BLaER1 (cell line): ENCODE data around the gene AKT1.
"Not testable (repeated sequence)": the region's sequence is repeated elsewhere in the genome, so short reads cannot be mapped to it uniquely, and the experiment has no call there.

Experiments used
- H3K27ac ChIP-seq: shearing (Covaris generic); formaldehyde crosslinking; 2 replicates; pipeline ENCODE4 v1.8.1; 2022
- H3K27me3 ChIP-seq: shearing (Covaris generic); formaldehyde crosslinking; 2 replicates; pipeline ENCODE4 v1.8.1; 2022
- H3K36me3 ChIP-seq: shearing (Covaris generic); formaldehyde crosslinking; 2 replicates; pipeline ENCODE4 v1.8.1; 2022
- H3K4me1 ChIP-seq: shearing (Covaris generic); formaldehyde crosslinking; 2 replicates; pipeline ENCODE4 v1.8.1; 2022
- H3K4me2 ChIP-seq: shearing (Covaris generic); formaldehyde crosslinking; 2 replicates; pipeline ENCODE4 v1.8.1; 2022
- H3K4me3 ChIP-seq: shearing (Covaris generic); formaldehyde crosslinking; 2 replicates; pipeline ENCODE4 v1.8.1; 2022
- H3K9ac ChIP-seq: shearing (Covaris generic); formaldehyde crosslinking; 2 replicates; pipeline ENCODE4 v1.8.1; 2022
- H3K9me3 ChIP-seq: shearing (Covaris generic); formaldehyde crosslinking; 2 replicates; pipeline ENCODE4 v1.8.1; 2022
- H4K20me1 ChIP-seq: shearing (Covaris generic); formaldehyde crosslinking; 2 replicates; pipeline ENCODE4 v1.8.1; 2022
- Cebpa-rat ChIP-seq: shearing (Covaris generic); IDR thresholded peaks from 2 replicates; pipeline ENCODE4 v1.8.1; 2022

AKT1 gene

DNA sequence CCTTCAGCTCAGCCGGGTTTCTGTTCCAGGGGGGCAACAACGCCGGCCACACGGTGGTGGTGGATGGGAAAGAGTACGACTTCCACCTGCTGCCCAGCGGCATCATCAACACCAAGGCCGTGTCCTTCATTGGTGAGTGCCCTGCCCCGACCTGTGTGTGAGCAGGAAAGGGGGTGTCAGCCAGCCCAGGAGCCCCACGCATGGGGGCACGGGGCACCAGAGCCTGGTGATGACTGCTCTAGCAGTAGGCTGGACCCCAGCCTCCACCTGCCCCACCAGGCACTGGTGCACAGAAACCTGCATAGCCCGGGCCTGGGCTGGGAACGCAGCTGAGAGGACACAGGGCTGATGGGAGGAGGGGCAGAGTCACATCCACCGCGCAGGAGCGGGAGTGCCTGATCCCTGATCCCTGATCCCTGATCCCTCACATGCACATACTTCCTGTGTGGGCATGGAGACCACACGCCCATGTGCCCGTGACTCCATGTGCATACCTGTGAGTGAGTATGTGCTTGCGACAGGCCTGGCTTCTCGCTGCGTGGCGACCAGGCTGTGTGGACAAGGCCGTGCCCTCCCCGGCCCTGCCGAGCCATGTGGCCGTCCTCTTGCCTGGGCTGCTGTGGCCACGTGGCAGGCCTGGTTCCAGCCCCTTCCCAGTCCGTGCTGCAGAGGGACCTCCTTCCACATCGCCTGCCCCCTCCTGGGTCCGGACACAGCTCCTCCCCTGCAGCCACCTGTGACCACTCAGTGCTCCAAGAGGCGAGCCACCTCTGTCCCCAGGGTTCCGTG, 60.4 kb downstream of the AKT1 start:
- Histone ChIP-seq H3K36me3 (peaks cover 4% of the 10 kb centered on the region; the same call in 1 of the 2 replicates), H3K4me3 (no peak overlapping the region), H3K9ac (no peak overlapping the region), H3K27me3 (no peaks in the 10 kb centered on the region), H3K9me3 (no peaks in the 10 kb centered on the region), H3K27ac (no peak overlapping the region), H4K20me1 (no peaks in the 10 kb centered on the region), H3K4me2 (no peak overlapping the region), H3K4me1 (peaks cover 28% of the 10 kb centered on the region)
- no peak for TF ChIP-seq Cebpa-rat

DNA sequence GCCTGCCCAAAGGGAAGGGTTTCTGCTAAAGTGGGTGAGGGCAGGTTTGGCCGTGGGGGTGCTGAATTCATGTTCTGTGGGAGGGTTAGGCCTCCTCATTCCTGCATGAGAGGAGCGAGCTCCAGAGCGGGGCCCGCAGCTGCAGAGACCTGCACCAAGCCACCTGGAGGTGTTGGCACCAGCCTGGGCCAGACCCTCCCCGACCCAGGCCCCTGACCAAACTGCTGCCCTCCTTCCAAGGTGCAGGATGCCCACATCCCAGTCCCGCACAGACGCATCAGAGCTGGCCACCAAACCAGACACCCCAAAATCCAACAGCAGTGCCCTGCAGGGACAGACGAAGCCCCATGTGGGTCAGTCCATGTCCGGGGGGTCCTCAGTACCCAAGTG, 61.0 kb downstream of the AKT1 start:
- Histone ChIP-seq H3K4me1 (peaks cover 28% of the 10 kb centered on the region), H3K9me3 (no peaks in the 10 kb centered on the region), H3K27ac (peak overlapping the region; percentile 75; the same call in 1 of the 2 replicates), H3K4me3 (no peak overlapping the region), H3K27me3 (no peaks in the 10 kb centered on the region), H3K9ac (no peak overlapping the region), H4K20me1 (no peaks in the 10 kb centered on the region), H3K4me2 (0 out of 2 replicates have a peak overlapping the region, but pooled peaks have one; percentile 74), H3K36me3 (peaks cover 4% of the 10 kb centered on the region; the same call in 1 of the 2 replicates)
- no peak for TF ChIP-seq Cebpa-rat

DNA sequence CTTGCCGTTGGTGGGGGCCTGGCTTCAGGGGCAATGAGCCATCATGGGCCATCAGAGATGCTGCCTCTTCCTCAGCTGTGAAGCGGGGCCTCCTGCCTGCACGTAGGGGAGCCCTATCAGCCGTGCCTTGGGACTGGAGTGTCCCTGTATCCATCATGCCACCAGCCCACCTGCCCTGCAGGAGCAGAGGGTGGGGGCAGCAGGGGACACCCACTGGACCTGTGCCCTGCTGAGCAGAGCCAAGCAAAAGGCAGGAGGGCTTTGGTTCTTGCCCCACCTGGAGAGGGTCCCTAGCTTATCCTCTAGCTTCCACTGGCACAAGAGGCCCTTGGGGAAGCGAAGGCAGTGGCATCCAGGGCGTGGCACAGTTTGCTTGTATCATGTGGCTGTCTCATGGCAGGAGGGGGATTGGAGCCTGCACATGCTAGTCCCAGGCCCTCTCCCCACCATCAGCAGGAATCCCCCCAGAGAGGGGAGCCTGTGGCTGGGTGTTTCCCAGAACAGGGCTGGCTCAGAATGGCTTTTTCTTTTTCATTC, 61.4 kb downstream of the AKT1 start:
- H3K27me3 ChIP-seq = no peaks in the 10 kb centered on the region
- TF ChIP-seq Cebpa-rat = no peak
- H3K4me2 ChIP-seq = peak overlapping the region; percentile 74
- peaks cover 28% of the 10 kb centered on the region for H3K4me1 ChIP-seq
- no peaks in the 10 kb centered on the region for H4K20me1 ChIP-seq
- no peaks in the 10 kb centered on the region; the same call in 1 of the 2 replicates for H3K36me3 ChIP-seq
- no peak overlapping the region for H3K4me3 ChIP-seq
- no peak overlapping the region for H3K9ac ChIP-seq
- peak overlapping the region; percentile 75 for H3K27ac ChIP-seq
- no peaks in the 10 kb centered on the region for H3K9me3 ChIP-seq

DNA sequence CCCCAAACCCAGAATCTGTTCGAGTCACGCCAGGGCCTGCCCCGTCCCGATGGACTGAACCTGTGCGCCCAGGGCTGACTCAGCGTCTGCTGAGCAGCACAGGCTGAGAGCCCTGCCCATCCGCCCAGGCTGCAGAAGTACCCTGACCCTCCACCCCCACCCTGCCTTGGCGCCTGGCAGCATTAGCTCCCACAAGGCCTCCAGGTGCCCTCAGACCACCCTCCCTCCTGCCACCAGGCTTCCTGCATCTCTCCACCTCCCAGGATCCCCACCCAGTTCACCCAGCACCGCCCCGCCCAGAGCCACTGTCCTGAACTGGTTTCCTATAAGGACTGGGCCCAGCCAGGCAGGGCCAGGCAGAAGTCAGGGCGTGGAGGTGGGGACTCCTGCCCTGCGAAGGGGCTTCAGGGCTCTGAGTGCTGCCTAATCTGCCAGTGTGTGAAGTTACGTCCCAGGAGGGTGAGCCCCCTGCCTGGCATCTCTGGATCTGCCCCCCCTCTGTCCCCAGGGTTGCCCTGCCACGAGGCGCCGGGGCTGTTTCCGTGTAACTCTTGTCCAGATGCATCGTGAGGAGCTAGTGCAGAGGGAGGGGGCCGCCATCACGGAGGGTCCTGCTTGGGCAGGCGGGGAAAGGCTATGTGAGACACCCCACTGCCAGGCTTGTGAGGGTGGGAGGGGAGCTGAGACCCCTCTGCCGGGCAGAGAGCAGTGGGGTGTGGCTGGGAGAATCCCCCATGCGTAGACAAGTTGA, 62.4 kb downstream of the AKT1 start:
- Histone ChIP-seq H3K4me2 (peak overlapping the region; percentile 74), H3K4me1 (peaks cover 28% of the 10 kb centered on the region), H3K9me3 (no peaks in the 10 kb centered on the region), H3K27me3 (no peaks in the 10 kb centered on the region), H4K20me1 (no peaks in the 10 kb centered on the region), H3K4me3 (no peak overlapping the region), H3K9ac (peak overlapping the region; percentile 56; the same call in 1 of the 2 replicates), H3K36me3 (no peaks in the 10 kb centered on the region), H3K27ac (peak overlapping the region; percentile 75)
- no peak for TF ChIP-seq Cebpa-rat

DNA sequence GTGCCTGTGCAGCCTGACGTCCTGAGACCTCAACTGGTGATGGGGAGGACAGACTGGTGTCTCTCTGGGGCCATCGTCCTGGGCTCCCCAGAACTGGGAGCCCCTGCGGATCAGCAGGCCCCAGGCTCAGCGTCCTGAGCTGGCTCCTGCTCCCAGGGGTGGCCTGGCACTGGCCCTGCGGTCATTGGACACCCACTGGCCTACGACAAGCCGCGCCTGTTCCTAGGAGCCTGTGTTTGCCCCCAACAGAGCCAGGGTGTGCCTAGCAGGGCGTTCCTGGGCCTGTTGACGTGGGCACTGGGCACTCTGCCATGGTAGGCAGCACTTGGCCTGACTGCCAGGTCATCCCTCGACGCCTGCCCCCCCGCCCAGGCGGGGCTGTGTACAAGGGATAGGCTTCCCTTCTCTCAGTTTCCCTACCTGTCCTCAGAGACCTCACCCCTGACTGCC, 63.2 kb downstream of the AKT1 start:
- no peak overlapping the region for H3K4me3 ChIP-seq
- H3K9me3 ChIP-seq = no peaks in the 10 kb centered on the region
- H3K9ac ChIP-seq = peak overlapping the region; percentile 56; the same call in 1 of the 2 replicates
- peaks cover 28% of the 10 kb centered on the region for H3K4me1 ChIP-seq
- H3K4me2 ChIP-seq = peak overlapping the region; percentile 74
- peak overlapping the region; percentile 75 for H3K27ac ChIP-seq
- no peaks in the 10 kb centered on the region for H3K36me3 ChIP-seq
- no peak for TF ChIP-seq Cebpa-rat
- no peaks in the 10 kb centered on the region for H4K20me1 ChIP-seq
- no peaks in the 10 kb centered on the region for H3K27me3 ChIP-seq

DNA sequence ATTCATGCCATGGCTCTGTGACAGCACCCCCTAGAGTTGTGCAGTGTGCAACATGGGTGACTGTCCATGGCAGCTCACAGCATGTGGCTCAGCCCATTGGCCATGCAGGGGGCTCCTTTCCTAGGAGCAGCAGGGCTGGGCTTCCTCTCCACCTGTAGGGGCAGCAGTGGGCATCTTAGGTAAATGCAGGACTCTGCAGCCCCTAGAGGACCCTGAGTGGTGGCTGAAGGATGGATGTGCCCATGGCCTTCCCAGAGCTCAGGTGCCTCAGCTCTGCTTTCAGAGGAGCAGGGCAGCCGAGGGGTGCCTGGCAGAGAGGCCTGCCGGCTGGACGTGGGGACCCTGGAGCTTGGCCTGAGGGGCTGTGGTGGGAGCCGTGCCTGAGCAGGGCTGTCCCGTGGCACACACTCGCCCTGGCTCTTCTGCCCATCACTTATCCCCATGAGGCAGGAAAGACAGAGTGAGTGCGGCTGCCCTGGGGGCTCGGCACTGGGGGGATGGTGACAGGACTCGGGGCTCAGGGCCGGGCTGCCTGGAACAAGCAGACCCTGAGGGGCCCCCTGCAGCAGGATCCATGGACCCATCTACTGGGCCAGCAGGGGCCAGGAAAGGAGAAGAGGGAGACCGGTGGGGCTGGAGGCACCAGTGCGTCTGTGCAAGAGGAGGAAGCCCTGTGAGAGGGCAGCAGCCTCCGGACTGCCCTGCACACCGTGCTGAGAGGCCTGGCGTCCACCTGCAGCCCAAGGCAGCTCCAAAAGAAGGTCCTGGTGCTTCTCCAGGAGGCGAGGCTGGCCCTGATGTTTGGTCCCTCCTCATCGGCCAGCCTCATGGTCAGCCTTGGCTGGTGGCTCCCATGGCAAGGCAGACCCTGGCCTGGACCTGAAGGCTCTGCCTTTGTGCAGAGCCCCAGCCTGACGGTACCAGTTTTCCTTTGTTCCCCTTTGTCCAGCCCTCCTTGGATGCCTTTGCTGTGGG, 63.9 kb downstream of the AKT1 start:
- Histone ChIP-seq H3K27ac (peak overlapping the region; percentile 75), H3K27me3 (no peaks in the 10 kb centered on the region), H3K9ac (no peak overlapping the region), H4K20me1 (no peaks in the 10 kb centered on the region), H3K9me3 (no peaks in the 10 kb centered on the region), H3K4me3 (no peak overlapping the region), H3K36me3 (no peaks in the 10 kb centered on the region), H3K4me2 (no peak overlapping the region), H3K4me1 (peaks cover 31% of the 10 kb centered on the region)
- TF ChIP-seq Cebpa-rat = no peak

DNA sequence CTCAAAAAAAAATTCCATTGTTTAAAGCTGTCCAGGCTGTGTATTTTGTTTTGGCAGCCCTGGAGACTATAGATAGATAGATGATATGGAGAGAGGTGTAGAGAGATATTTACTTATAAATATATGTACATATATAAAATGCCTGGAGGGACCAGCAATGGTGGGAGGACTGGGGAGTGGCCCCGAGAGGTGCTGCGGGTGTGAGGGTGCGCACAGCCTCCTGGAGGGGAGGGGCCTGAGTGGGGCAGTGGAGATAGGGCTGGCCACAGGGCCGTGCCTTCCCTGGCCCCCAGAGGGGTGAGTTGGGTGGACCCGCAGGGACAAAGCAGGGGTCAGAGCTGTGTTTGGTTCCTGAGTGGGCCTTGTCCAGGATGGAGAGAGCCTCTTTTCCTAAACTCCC, 65.1 kb downstream of the AKT1 start:
- no peaks in the 10 kb centered on the region for H4K20me1 ChIP-seq
- no peak overlapping the region for H3K4me2 ChIP-seq
- no peak for TF ChIP-seq Cebpa-rat
- H3K27me3 ChIP-seq = no peaks in the 10 kb centered on the region
- no peak overlapping the region for H3K9ac ChIP-seq
- H3K9me3 ChIP-seq = no peaks in the 10 kb centered on the region
- H3K4me1 ChIP-seq = peaks cover 40% of the 10 kb centered on the region
- no peaks in the 10 kb centered on the region for H3K36me3 ChIP-seq
- no peak overlapping the region for H3K27ac ChIP-seq
- H3K4me3 ChIP-seq = no peak overlapping the region

DNA sequence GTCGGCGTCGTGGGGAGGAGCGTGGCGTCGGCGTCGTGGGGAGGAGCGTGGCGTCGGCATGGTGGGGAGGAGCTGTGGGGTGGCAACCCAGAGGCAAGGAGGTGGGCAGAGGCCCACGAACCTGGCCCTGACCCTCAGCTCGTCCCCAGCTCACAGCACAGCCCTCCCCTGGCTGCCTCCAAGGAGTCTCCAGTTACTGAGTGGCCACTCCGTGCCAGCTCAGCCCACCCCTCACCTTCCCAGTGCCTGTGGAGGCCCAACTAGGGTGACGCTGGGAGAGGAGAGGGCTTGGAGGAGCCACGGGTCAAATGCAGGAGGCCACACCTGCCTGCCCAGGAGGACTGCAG, 65.7 kb downstream of the AKT1 start:
- H3K36me3 ChIP-seq = no peaks in the 10 kb centered on the region
- no peak overlapping the region for H3K9ac ChIP-seq

DNA sequence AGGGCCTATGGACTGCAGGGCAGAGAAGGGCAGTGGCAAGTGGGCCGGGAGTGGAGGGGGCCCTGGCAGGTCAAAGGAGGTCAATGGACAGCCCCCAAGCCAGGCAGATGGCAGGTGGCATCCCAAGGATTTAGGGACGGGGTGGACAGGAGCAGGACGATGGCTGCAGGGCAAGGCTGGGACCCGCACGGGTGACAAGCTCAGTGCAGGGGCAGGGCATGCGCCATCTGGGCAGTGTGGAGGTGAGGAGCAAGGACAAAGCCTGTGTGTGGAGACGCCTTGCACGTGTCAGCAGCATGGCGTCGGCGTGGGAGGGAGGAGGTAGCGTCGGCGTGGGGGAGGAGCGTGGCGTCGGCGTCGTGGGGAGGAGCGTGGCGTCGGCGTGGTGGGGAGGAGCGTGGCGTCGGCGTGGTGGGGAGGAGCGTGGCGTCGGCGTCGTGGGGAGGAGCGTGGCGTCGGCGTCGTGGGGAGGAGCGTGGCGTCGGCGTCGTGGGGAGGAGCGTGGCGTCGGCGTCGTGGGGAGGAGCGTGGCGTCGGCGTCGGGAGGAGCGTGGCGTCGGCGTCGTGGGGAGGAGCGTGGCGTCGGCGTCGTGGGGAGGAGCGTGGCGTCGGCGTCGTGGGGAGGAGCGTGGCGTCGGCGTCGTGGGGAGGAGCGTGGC, 66.2 kb downstream of the AKT1 start:
- H3K4me3 ChIP-seq, H3K9ac ChIP-seq, H3K4me2 ChIP-seq, H3K27ac ChIP-seq, H4K20me1 ChIP-seq, H3K36me3 ChIP-seq, H3K27me3 ChIP-seq, H3K9me3 ChIP-seq: not testable (repeated sequence)
- H3K4me1 ChIP-seq = peaks cover 50% of the 10 kb centered on the region

More for the DNA sequence above, 65.7 kb downstream of the AKT1 start:
- Histone ChIP-seq H4K20me1 (no peaks in the 10 kb centered on the region), H3K27ac (no peak overlapping the region), H3K4me2 (no peak overlapping the region), H3K4me3 (no peak overlapping the region), H3K27me3 (no peaks in the 10 kb centered on the region), H3K4me1 (peaks cover 47% of the 10 kb centered on the region), H3K9me3 (no peaks in the 10 kb centered on the region)
- no peak for TF ChIP-seq Cebpa-rat
